ENCODE data around the gene ZNF831.

The ZNF831 gene

GRCh38 chr20:59175002-59175401, 11.4 kb downstream of the ZNF831 start:
- TF ChIP-seq CTCF (IDR thresholded peaks at IDR 0.05; ENCODE audit: insufficient read depth, missing control alignments) = no peak
- no peak for DNase-seq (ENCODE audit: insufficient read length, low spot score)
- FAIRE-seq = no peak

GRCh38 chr20:59175861-59176260, 12.2 kb downstream of the ZNF831 start:
- FAIRE-seq = no peak
- no peak for DNase-seq (ENCODE audit: insufficient read length, low spot score)
- no peak for TF ChIP-seq CTCF (IDR thresholded peaks at IDR 0.05; ENCODE audit: insufficient read depth, missing control alignments)

GRCh38 chr20:59176812-59177211, 13.2 kb downstream of the ZNF831 start:
- FAIRE-seq (no peak), DNase-seq (ENCODE audit: insufficient read length, low spot score) (no peak)
- TF ChIP-seq CTCF (IDR thresholded peaks at IDR 0.05; ENCODE audit: insufficient read depth, missing control alignments) = no peak

GRCh38 chr20:59177266-59178250, 13.9 kb downstream of the ZNF831 start:
- FAIRE-seq (no peak), DNase-seq (ENCODE audit: insufficient read length, low spot score) (no peak)
- TF ChIP-seq CTCF (IDR thresholded peaks at IDR 0.05; ENCODE audit: insufficient read depth, missing control alignments) = no peak

GRCh38 chr20:59178983-59179595, 15.5 kb downstream of the ZNF831 start:
- DNase-seq (ENCODE audit: insufficient read length, low spot score) (no peak), FAIRE-seq (no peak)
- TF ChIP-seq CTCF (IDR thresholded peaks at IDR 0.05; ENCODE audit: insufficient read depth, missing control alignments) = no peak

GRCh38 chr20:59179988-59180387, 16.4 kb downstream of the ZNF831 start:
- no peak for TF ChIP-seq CTCF (IDR thresholded peaks at IDR 0.05; ENCODE audit: insufficient read depth, missing control alignments)
- no peak for DNase-seq (ENCODE audit: insufficient read length, low spot score)
- no peak for FAIRE-seq

- no peak for TF ChIP-seq CTCF (IDR thresholded peaks at IDR 0.05; ENCODE audit: insufficient read depth, missing control alignments)
- no peak for DNase-seq (ENCODE audit: insufficient read length, low spot score)
- FAIRE-seq = no peak
Measured at GRCh38 chr20:59181936-59182335, 18.3 kb downstream of the ZNF831 start.
